Measurements from ENCODE around the gene SALL2.

The SALL2 gene

DNA sequence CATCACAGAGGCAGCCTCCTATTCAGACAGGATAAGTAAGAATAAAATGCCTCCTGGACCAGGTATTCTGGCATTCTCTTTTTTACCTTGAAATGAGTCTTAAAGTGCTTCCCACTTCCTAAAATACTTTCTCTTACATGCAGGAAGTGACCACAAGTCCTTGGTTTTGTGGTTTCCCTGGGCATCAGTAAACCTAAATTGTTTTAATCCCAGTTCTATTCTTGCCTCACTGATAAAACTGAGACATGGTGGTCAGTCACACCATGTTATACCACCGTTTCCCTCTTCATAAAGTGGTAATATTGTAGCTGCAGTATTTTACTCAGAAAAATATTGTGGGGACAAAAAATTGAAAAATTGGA, 1.2 kb upstream of the SALL2 start:
- TF ChIP-seq, protein P1, sequence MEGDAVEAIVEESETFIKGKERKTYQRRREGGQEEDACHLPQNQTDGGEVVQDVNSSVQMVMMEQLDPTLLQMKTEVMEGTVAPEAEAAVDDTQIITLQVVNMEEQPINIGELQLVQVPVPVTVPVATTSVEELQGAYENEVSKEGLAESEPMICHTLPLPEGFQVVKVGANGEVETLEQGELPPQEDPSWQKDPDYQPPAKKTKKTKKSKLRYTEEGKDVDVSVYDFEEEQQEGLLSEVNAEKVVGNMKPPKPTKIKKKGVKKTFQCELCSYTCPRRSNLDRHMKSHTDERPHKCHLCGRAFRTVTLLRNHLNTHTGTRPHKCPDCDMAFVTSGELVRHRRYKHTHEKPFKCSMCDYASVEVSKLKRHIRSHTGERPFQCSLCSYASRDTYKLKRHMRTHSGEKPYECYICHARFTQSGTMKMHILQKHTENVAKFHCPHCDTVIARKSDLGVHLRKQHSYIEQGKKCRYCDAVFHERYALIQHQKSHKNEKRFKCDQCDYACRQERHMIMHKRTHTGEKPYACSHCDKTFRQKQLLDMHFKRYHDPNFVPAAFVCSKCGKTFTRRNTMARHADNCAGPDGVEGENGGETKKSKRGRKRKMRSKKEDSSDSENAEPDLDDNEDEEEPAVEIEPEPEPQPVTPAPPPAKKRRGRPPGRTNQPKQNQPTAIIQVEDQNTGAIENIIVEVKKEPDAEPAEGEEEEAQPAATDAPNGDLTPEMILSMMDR (IDR thresholded peaks at IDR 0.05; ENCODE audit: low read depth, low read length, missing control alignments), result no peak
- DNase-seq (ENCODE audit: low read depth), result no peak
- H3K4me3 ChIP-seq (ENCODE audit: low read depth, low read length), result no peak overlapping the region
- in situ Hi-C loops (cut with HindIII; ENCODE audit: low sequenced_read_pairs), result no loop called here

DNA sequence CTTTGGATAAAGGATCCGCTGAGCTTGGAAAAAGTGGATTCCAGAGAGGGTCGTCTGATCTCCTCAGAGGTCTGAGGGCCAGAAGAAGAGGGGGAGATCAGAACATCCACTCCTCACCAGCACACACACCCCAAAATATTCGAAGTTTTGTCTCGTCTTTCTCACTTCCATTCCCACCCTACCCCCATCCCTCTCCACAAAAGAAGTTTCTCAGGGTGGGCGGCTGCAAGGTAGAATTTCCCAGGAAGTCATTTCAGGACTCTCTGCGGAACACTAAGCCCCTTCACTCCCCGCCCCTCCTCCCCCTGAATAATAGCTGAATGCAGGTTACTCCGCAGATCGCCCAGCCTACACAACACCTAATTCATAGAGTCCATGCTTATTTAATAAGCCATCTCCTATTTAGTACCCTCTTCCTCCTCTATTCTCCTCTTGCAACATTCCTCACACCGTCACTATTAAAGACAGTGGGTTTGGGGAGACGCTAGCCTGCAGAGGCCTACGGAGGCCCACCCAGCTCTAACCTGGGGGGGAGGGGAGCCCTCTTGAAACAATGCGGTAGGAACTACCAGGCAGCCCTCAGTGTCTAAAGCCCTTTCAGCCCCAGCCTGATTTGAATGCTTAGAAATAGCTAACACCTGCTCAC, 649 bp upstream of the SALL2 start:
- TF ChIP-seq, protein P1 (IDR thresholded peaks at IDR 0.05; ENCODE audit: low read depth, low read length, missing control alignments), result no peak
- peak overlapping the region; percentile 73 for H3K4me3 ChIP-seq (ENCODE audit: low read depth, low read length)
- no peak for DNase-seq (ENCODE audit: low read depth)
- in situ Hi-C loops (cut with HindIII; ENCODE audit: low sequenced_read_pairs), result no loop called here

DNA sequence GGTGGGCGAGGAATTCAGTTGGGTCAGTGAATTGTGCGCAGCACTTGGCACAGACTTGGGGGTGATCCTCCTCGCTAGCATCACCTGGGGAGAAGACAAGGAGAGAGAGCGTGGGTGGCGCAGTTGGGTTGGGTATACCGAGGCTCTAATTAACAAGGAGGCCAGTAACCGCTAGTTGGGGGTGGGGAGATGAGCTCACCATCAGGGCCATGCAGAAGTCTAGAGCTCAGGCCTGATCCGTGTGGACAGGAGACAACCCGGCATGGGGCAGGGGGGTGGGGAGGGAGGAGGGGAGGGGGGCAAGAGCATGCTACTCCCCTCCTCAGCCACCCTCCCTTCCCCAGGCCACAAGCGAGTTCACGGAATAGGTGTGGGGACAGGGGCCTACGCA, 580 bp downstream of the SALL2 start:
- peak overlapping the region; percentile 73 for H3K4me3 ChIP-seq (ENCODE audit: low read depth, low read length)
- in situ Hi-C loops (cut with HindIII; ENCODE audit: low sequenced_read_pairs), result no loop called here
- TF ChIP-seq, protein P1 (IDR thresholded peaks at IDR 0.05; ENCODE audit: low read depth, low read length, missing control alignments), result no peak

DNA sequence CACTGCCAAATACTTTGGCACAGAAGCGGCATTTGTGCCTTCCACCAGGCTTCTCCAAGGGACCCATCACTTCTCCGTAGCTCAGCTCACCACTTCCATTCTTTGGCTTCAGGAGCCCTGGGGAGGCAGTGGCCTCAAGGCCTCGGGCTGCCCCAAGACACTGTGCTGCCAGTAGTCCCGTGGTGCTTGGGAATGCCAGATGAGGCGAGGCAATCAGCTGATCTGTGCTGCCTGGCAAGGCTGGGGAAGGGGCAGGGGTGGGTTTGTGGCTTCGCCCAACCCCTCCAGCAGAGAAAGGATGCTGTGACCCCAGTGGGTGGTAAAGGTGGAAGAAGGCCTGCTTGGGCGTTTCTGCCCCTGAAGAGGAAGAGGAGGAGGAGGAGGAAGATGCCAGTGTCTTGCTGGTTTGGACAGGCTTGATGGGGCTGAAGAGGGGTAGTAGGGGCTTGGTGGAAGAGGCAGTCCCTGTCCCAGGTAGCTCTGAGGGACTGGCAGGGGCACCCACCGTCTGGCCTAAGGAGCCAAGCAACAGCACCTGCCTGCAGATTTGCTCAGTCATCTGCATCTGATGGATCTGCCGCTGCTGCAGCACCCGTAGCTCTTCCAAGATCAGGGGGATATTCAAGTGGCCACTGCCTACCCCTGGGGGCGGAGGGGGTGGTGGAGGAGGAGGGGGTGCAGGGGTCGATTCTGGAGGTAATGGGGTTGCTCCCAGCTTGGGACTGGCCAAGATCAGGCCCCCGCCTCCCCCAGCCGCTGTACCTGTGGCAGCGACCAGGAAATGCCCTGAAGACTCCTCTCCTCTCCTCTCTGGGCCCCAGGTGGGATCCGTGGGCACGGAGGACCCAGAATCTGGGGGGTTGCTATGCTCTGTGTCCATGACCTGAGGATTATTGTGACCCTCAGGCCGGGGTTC, 1.3 kb downstream of the SALL2 start:
- peak overlapping the region; percentile 73 for H3K4me3 ChIP-seq (ENCODE audit: low read depth, low read length)
- DNase-seq (ENCODE audit: low read depth), result no peak

More for the DNA sequence above, 580 bp downstream of the SALL2 start:
- DNase-seq (ENCODE audit: low read depth), result no peak

DNA sequence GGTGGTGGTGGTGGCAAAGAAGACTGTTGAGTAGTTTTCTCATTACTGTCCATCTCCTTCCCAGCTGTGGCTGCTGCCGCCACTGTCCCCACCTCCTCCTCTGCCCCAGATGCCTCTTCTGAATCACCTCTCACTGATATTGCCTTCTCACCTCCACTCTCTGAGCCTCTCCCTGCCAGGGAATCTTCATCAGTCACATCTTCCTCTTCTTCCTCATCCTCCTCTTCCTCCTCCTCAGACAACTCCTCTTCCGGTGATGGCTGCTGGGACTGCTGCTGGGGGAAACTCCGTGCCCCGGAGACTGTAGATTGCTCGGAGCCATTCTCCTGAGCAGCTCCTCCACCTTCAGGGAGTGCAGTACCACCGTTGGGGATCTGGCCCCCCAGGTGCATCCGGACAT, 2.9 kb downstream of the SALL2 start:
- H3K4me3 ChIP-seq (ENCODE audit: low read depth, low read length), result no peak overlapping the region
- no peak for DNase-seq (ENCODE audit: low read depth)
- in situ Hi-C loops (cut with HindIII; ENCODE audit: low sequenced_read_pairs), result no loop called here
- TF ChIP-seq, protein P1 (IDR thresholded peaks at IDR 0.05; ENCODE audit: low read depth, low read length, missing control alignments), result no peak

More for the DNA sequence above, 1.3 kb downstream of the SALL2 start:
- in situ Hi-C loops (cut with HindIII; ENCODE audit: low sequenced_read_pairs), result no loop called here
- TF ChIP-seq, protein P1 (IDR thresholded peaks at IDR 0.05; ENCODE audit: low read depth, low read length, missing control alignments), result no peak

DNA sequence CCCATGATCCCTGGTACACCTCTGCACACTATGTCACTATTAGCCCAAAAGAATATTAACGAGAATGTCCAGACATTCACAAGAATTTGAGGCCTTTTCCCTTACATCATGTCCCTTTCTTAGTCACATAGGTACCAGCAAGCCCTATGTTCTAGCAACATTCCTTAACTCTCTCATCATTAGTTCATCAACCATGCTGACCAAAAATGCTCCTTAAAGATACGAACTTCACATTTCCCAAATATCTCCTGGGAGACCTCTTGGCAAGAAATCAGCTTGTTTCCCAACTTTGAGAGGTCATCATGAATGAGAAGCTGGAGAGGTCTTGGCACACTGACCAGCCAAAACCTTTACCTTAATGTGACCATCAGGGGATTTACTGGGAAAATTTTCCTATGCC, 4.6 kb downstream of the SALL2 start:
- in situ Hi-C loops (cut with HindIII; ENCODE audit: low sequenced_read_pairs), result no loop called here
- H3K4me3 ChIP-seq (ENCODE audit: low read depth, low read length), result no peak overlapping the region
- TF ChIP-seq, protein P1 (IDR thresholded peaks at IDR 0.05; ENCODE audit: low read depth, low read length, missing control alignments), result no peak
- no peak for DNase-seq (ENCODE audit: low read depth)
